ENCODE measurements around the gene BCDIN3D.

BCDIN3D gene

DNA sequence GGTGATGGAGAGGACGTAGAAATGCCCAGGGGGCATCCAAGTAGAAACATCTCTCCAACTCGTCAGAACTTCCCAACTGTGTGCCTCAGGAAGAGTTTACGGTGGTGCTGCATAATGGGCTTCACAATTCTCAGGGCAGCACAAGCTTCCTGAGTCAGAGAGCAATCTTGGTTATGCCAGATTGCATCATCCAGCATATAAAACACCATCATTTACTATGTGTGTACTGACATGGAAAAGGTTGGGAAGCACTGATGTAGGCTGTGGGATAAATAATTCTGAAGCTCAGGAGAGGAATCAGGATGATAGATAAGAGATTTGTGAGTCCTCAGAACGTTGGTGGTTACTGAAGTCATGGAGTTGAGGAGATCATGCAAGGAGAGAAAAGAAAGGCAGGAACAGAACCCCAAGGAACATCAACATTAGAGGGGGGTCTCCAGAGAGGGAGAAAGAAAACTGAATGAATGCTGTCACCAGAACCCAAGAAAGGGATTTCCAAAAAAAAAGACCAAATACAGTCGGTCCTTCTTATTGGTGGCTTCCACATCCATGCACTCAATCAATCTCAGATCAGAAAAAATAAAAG lies 10.0 kb downstream of the BCDIN3D start:
- H3K4me1 ChIP-seq, result peaks cover 10% of the 10 kb centered on the region
- H3K4me2 ChIP-seq, result no peak overlapping the region
- H3K4me3 ChIP-seq, result no peak overlapping the region
- TF ChIP-seq Cebpa-rat (IDR thresholded peaks at IDR 0.05), result 0 out of 2 replicates have a peak, but pooled peaks have one; percentile 35
- H3K9me3 ChIP-seq, result no peaks in the 10 kb centered on the region
- no peak overlapping the region for H3K9ac ChIP-seq
- H3K27ac ChIP-seq, result no peak overlapping the region
- H3K27me3 ChIP-seq, result no peaks in the 10 kb centered on the region
- no peaks in the 10 kb centered on the region for H3K36me3 ChIP-seq
- no peaks in the 10 kb centered on the region for H4K20me1 ChIP-seq

DNA sequence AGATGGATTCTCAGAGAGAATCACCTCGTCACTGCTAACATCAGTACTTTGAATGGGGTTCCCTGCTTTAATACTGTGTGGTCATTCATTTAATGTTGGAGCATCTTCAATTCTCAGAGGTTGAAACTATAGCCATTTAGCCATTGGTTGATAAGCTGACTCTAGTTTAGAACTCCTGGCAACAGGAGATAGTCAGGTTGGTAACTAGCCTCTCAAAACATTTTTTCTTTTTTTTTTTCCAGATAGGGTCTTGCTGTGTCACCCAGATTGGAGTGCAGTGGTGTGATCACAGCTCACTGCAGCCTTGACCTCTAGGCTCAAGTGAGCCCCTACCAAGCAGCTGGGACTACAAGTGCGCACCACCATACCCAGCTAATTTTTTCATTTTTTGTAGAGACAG lies 11.2 kb downstream of the BCDIN3D start:
- no peaks in the 10 kb centered on the region for H3K36me3 ChIP-seq
- no peak overlapping the region for H3K4me3 ChIP-seq

DNA sequence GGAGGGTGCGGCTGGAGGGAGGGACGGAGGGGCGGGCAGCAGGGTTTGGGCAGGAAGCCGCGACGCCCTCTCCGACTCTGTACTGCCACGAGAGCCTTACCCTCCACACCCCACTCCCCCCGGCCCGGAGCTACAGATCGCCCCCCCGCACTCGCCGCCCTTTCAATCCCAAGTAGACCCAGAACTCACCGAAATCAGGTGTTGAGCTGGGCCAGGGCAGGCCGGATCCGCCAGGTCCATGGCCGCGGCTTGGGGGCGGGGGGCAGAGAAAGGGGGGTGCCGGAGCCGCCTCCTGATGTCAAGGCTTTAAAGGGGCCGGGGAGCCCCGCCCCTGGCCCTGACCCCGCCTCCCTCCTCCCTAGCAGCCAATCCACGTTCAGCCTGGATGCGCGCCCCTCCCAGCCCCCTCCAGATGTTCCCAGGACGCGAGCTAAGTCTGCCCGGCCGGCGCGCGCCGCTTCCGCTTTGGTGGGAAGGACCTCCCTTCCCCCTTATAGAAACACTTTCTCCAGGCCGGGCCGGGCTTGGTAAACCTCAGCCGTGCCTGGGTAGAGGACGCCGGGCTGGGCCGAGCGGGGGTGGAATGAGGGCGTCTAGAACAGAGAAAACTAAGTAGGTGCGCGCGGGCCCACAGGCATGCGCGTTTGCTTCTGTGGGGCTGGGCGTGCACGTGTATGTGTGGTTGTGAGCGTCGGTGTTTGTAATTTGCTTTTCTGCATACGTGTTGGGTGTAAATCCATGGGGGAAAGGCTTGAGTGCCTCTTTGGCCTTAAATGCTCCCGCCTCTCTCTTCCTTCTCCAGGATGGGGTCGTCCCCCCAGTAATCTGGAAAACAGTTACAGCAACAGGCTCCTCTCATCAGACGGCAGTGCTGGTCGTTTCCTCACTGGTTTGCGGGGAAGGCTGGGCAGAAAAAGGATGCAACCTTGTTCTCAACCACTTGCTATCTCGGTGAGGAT lies 14.5 kb downstream of the BCDIN3D start, which contains the start of gene NCKAP5L:
TSS of gene NCKAP5L (minus strand) at position 281 of the 959 bp plus-strand sequence. CDS start 24,369 bp downstream, outside the sequence.
- Histone ChIP-seq H3K4me1 (peaks cover 48% of the 10 kb centered on the region), H3K4me3 (peak within 1 kb of the TSS; percentile 77), H3K4me2 (peak within 1 kb of the TSS; percentile 98), H3K9ac (peak within 1 kb of the TSS; percentile 83), H3K36me3 (no peaks in the 10 kb centered on the region; the same call in 1 of the 2 replicates), H3K9me3 (no peaks in the 10 kb centered on the region), H4K20me1 (peaks cover 42% of the 10 kb centered on the region), H3K27ac (peak within 1 kb of the TSS; percentile 79), H3K27me3 (no peaks in the 10 kb centered on the region)
- TF ChIP-seq Cebpa-rat (IDR thresholded peaks at IDR 0.05), result no peak

More for the DNA sequence above, 11.2 kb downstream of the BCDIN3D start:
- Histone ChIP-seq H3K4me1 (peaks cover 20% of the 10 kb centered on the region), H3K9ac (no peak overlapping the region), H3K27me3 (no peaks in the 10 kb centered on the region), H3K4me2 (no peak overlapping the region), H3K9me3 (no peaks in the 10 kb centered on the region), H4K20me1 (peaks cover 9% of the 10 kb centered on the region), H3K27ac (no peak overlapping the region)
- TF ChIP-seq Cebpa-rat (IDR thresholded peaks at IDR 0.05), result no peak

DNA sequence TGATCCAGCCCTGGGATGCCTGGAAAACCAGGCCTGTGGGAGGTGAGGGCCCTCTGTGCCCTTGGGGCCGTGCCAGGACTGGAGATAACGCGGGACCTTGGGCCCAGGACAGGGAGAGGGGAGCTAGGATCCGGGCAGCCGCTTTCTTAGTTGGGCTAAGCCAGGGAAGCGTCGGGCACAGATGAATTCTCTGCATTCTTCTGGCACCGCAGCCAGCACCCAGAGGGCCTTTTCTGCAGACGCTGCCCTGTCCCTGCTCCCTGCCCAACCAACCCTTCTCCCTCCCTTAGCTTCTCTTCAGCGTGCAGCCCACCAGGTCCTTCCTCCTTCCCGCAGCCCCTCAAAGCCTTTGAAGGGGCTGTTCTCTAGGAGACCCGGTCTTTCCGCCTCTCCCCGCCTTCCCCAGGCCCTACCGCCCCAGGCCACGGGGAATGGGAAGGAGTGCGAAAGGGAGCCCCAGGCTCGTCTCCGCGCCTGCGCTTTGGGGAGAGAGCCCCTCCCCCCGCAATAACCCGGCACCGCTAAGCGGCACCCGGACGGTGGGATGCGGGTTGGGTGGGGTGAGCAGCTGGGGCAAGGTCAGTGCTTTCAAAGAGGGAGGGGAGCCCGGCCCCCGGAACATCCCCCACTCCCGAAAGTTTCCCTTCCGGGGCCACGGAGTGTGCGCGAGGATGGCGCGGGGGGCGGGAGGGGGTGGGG lies 15.4 kb downstream of the BCDIN3D start:
- TF ChIP-seq Cebpa-rat (IDR thresholded peaks at IDR 0.05), result no peak
- Histone ChIP-seq H3K27me3 (no peaks in the 10 kb centered on the region), H3K4me3 (peak overlapping the region; percentile 77), H3K27ac (peak overlapping the region; percentile 75), H3K9ac (peak overlapping the region; percentile 83), H3K4me1 (peaks cover 52% of the 10 kb centered on the region), H3K4me2 (peak overlapping the region; percentile 98), H3K9me3 (no peaks in the 10 kb centered on the region), H3K36me3 (peaks cover 9% of the 10 kb centered on the region; the same call in 1 of the 2 replicates), H4K20me1 (peaks cover 50% of the 10 kb centered on the region)

DNA sequence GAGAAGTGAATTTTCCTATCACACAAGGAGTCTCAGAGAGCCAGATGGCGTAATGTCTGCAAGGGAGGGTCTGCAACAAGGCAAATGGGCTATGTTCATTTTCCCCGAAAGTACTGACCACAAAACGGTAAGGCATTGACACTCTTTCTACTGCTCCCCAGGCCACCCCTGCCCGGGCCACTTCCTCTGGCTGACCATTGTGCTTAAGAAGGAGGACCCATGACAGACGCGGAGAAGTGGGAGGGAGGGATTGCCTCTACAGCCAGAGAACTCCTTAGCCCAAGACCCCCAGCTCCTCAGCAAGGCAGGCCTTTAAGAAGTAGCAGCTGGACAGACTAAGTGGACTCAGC lies 15.9 kb downstream of the BCDIN3D start:
- peak overlapping the region; percentile 83 for H3K9ac ChIP-seq
- H3K4me2 ChIP-seq, result peak overlapping the region; percentile 98

DNA sequence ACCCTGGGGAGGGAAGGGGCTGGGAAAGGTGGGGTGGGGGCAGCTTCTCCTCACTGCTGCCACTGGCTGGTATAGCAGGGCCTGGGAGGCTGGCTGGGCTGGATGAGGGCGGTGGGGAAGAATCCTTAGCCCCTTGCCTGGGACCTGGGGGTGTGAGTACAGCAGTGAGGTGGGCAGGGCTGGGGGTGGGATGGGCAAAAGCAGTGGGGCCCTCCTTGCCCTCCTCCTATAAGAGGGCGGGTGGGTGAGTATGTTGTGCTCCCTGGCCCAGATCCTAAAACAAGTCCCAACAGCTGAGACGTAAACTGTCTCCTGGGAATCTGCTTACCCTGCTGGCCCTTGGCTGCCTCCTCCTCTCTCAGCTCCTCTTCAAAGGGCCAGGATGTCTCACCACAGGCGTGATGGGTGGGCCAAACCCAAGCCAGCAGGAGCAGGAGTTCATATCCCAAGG lies 16.9 kb downstream of the BCDIN3D start:
- Histone ChIP-seq H3K4me2 (peak overlapping the region; percentile 98), H3K4me1 (peaks cover 68% of the 10 kb centered on the region), H4K20me1 (peaks cover 50% of the 10 kb centered on the region), H3K9me3 (no peaks in the 10 kb centered on the region), H3K36me3 (peaks cover 12% of the 10 kb centered on the region; the same call in 1 of the 2 replicates), H3K27ac (no peak overlapping the region), H3K4me3 (no peak overlapping the region), H3K27me3 (no peaks in the 10 kb centered on the region), H3K9ac (no peak overlapping the region)
- no peak for TF ChIP-seq Cebpa-rat (IDR thresholded peaks at IDR 0.05)

More for the DNA sequence above, 15.9 kb downstream of the BCDIN3D start:
- H3K27ac ChIP-seq, result peak overlapping the region; percentile 75
- peaks cover 50% of the 10 kb centered on the region for H4K20me1 ChIP-seq
- no peak for TF ChIP-seq Cebpa-rat (IDR thresholded peaks at IDR 0.05)
- peaks cover 58% of the 10 kb centered on the region for H3K4me1 ChIP-seq
- H3K27me3 ChIP-seq, result no peaks in the 10 kb centered on the region
- peaks cover 12% of the 10 kb centered on the region; the same call in 1 of the 2 replicates for H3K36me3 ChIP-seq
- no peaks in the 10 kb centered on the region for H3K9me3 ChIP-seq
- peak overlapping the region; percentile 77 for H3K4me3 ChIP-seq

DNA sequence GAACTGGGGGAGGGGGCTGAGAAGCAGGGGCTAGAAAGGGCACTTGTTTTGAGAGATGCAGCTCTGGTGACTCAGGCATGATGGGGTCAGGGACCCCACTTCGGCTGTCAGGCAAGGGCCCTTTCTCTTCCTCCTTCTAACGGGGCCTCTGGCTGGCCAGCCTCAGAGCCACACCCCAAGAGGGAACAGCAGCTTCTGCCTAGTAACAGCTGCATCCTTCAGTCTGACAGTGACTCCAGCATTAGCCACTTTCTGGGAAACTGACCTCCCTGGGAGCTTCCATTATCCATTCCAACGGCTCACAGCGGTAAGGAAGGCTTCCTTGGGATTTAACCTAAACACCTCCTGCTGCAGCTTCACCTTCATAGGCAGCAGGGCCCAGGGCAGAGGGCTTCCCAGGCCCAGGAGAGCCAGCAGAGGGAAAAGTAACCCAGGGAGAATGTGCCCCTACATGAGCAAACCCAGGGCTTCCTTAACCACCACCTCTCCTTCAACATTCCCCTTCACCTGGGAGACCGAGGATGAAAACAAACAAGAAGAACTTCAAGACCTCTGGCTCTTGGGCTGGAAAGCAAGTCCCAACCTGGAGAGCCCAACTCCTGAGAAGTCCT lies 17.4 kb downstream of the BCDIN3D start:
- TF ChIP-seq Cebpa-rat (IDR thresholded peaks at IDR 0.05), result no peak

DNA sequence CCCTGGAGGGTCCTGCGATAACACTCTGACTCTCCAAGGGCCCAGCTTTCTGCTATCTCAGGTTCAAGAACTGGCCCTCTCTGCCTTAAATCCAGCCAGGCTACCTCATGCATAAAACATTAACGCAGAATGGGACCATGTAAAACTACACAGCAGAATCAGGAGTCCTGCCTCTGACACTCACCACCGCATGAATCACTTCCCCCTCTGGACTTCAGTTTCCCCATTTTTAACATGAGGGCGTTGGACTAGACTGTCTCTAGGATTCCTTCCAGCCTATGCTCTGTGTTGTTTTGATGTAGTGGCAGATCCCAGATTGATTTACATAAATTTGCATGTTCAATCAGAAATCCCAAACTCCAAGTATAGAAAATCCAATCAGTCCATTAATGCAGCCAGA lies 18.0 kb downstream of the BCDIN3D start:
- Histone ChIP-seq H4K20me1 (peaks cover 60% of the 10 kb centered on the region), H3K9ac (no peak overlapping the region), H3K27ac (no peak overlapping the region), H3K4me2 (peak overlapping the region; percentile 98), H3K4me1 (peaks cover 74% of the 10 kb centered on the region), H3K36me3 (peaks cover 12% of the 10 kb centered on the region; the same call in 1 of the 2 replicates), H3K4me3 (no peak overlapping the region), H3K27me3 (no peaks in the 10 kb centered on the region), H3K9me3 (no peaks in the 10 kb centered on the region)
- no peak for TF ChIP-seq Cebpa-rat (IDR thresholded peaks at IDR 0.05)

More for the DNA sequence above, 17.4 kb downstream of the BCDIN3D start:
- Histone ChIP-seq H3K27me3 (no peaks in the 10 kb centered on the region), H3K9ac (no peak overlapping the region), H3K36me3 (peaks cover 12% of the 10 kb centered on the region; the same call in 1 of the 2 replicates), H3K27ac (no peak overlapping the region), H4K20me1 (peaks cover 54% of the 10 kb centered on the region), H3K4me2 (peak overlapping the region; percentile 98), H3K9me3 (no peaks in the 10 kb centered on the region), H3K4me1 (peaks cover 73% of the 10 kb centered on the region), H3K4me3 (no peak overlapping the region)

DNA sequence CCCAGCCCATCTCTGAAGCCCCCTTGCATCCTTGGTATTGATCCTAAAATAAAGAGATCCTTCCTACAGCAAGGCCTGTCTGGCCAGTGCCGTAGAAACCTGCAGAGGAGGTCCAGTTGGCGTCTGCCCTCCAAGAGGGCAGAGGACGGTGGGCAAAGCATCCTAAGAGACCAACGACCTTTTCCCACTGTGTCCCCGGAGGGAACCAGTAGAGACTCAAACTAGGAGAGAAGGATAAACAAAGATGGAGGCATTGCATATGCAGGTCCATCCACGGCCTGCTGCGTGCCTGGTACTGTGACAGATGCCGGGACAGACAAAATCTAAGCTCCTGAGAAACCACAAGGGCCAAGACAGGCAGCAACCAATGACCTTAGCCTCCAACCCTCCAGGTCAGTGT lies 18.5 kb downstream of the BCDIN3D start:
- H3K9ac ChIP-seq, result no peak overlapping the region
- peaks cover 12% of the 10 kb centered on the region; the same call in 1 of the 2 replicates for H3K36me3 ChIP-seq
- H3K9me3 ChIP-seq, result no peaks in the 10 kb centered on the region
- no peaks in the 10 kb centered on the region for H3K27me3 ChIP-seq
- H3K4me2 ChIP-seq, result no peak overlapping the region
- no peak overlapping the region for H3K4me3 ChIP-seq
- H4K20me1 ChIP-seq, result peaks cover 65% of the 10 kb centered on the region
- TF ChIP-seq Cebpa-rat (IDR thresholded peaks at IDR 0.05), result no peak
- no peak overlapping the region for H3K27ac ChIP-seq
- H3K4me1 ChIP-seq, result peaks cover 72% of the 10 kb centered on the region
